Nephron progenitor cell (in vitro differentiated cells): ENCODE data around the gene SCNN1G.

ENCODE experiments used
- DNase-seq: peaks from one replicate; pipeline ENCODE4 v3.0.0; 2021
- H3K27ac Mint-ChIP-seq: 2 replicates; pipeline ENCODE4 v1.8.0; 2021; ENCODE audit warnings: mild to moderate bottlenecking, moderate library complexity, mixed read lengths
- H3K27me3 Mint-ChIP-seq: 2 replicates; pipeline ENCODE4 v1.8.0; 2021; ENCODE audit warnings: mild to moderate bottlenecking, low read depth, mixed read lengths; ENCODE audit not compliant: poor library complexity
- H3K36me3 Mint-ChIP-seq: 2 replicates; pipeline ENCODE4 v1.8.0; 2021; ENCODE audit warnings: low read depth, mixed read lengths
- H3K4me1 Mint-ChIP-seq: 2 replicates; pipeline ENCODE4 v1.8.0; 2021; ENCODE audit warnings: mixed read lengths
- H3K4me3 Mint-ChIP-seq: 2 replicates; pipeline ENCODE4 v1.8.0; 2021; ENCODE audit warnings: mild to moderate bottlenecking, moderate library complexity, mixed read lengths
- H3K9me3 Mint-ChIP-seq: 2 replicates; pipeline ENCODE4 v1.8.0; 2021; ENCODE audit warnings: mild to moderate bottlenecking, moderate library complexity, mixed read lengths
- TF ChIP-seq, protein P1 (sequence below): fragments of 200-600 bp; sonication (generic); IDR thresholded peaks from 2 replicates; pipeline ENCODE4 v1.5.0; 2021; ENCODE audit warnings: antibody characterized with exemption

Gene SCNN1G

DNA sequence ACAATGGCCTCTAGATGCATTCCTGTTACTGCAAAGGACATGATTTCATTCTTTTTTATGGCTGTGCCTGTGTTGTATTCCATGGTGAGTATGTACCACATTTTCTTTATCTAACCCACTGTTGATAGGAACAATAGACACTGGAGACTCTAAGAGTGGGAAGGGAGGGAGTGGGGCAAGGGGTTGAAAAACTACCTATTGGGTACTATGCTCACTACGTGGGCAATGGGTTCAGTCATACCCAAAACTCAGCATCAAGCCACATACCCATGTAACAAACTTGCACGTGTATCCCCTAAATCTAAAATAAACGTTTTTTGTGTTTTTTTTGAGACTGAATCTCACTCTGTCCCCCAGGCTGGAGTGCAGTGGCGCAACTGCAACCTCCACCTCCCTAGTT lies 72.5 kb downstream of the SCNN1G start:
- TF ChIP-seq, protein P1, sequence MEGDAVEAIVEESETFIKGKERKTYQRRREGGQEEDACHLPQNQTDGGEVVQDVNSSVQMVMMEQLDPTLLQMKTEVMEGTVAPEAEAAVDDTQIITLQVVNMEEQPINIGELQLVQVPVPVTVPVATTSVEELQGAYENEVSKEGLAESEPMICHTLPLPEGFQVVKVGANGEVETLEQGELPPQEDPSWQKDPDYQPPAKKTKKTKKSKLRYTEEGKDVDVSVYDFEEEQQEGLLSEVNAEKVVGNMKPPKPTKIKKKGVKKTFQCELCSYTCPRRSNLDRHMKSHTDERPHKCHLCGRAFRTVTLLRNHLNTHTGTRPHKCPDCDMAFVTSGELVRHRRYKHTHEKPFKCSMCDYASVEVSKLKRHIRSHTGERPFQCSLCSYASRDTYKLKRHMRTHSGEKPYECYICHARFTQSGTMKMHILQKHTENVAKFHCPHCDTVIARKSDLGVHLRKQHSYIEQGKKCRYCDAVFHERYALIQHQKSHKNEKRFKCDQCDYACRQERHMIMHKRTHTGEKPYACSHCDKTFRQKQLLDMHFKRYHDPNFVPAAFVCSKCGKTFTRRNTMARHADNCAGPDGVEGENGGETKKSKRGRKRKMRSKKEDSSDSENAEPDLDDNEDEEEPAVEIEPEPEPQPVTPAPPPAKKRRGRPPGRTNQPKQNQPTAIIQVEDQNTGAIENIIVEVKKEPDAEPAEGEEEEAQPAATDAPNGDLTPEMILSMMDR: no peak
- Mint-ChIP-seq H3K4me1 (no peaks in the 10 kb centered on the region), H3K36me3 (no peaks in the 10 kb centered on the region), H3K4me3 (no peak overlapping the region), H3K27me3 (peaks cover 33% of the 10 kb centered on the region), H3K27ac (no peak overlapping the region), H3K9me3 (peaks cover 8% of the 10 kb centered on the region)
- no peak for DNase-seq

DNA sequence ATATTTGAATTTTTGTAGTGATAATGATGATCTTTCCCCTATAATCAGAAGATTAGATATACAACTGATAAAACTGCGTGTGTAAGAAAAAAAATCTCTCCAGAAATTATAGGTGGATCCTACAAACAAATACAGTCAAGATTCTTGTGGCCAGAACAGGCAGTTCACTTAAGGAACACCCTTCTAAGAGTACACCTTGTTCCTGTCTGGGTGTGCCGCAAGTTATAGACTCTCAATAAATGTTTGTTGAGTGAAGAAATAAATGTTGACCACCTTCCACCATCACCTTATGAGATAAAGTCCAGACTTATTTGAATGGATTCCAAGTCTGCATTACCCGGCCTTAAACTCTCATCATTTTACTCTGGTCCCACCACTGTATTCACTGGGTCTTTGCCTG lies 73.9 kb downstream of the SCNN1G start:
- Mint-ChIP-seq H3K36me3 (no peaks in the 10 kb centered on the region), H3K4me3 (no peak overlapping the region), H3K27me3 (peaks cover 36% of the 10 kb centered on the region), H3K4me1 (no peaks in the 10 kb centered on the region), H3K27ac (no peak overlapping the region), H3K9me3 (no peaks in the 10 kb centered on the region)
- TF ChIP-seq, protein P1: no peak
- no peak for DNase-seq

DNA sequence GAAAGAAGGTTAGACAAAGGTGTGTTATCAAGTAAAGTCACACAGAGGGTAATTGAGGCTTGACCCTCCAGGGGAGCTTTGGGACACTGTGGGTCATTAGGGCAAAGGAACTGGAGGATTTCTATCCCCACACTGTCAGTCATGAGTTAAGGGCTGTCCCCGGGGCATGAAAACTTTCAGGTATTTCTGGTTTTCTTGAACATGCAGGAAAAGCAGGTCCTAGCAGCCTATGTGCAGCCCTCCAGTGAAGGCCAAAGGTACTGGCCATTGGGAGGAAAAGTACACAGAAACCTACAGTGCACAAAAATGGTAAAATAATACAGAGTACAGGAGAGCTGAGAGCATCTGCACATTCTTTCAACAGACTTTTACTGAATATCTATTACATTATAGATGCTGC lies 75.1 kb downstream of the SCNN1G start:
- Mint-ChIP-seq H3K36me3 (no peaks in the 10 kb centered on the region), H3K4me1 (no peaks in the 10 kb centered on the region), H3K4me3 (no peak overlapping the region), H3K9me3 (no peaks in the 10 kb centered on the region), H3K27ac (no peak overlapping the region), H3K27me3 (peaks cover 33% of the 10 kb centered on the region)
- TF ChIP-seq, protein P1: no peak
- DNase-seq: no peak

DNA sequence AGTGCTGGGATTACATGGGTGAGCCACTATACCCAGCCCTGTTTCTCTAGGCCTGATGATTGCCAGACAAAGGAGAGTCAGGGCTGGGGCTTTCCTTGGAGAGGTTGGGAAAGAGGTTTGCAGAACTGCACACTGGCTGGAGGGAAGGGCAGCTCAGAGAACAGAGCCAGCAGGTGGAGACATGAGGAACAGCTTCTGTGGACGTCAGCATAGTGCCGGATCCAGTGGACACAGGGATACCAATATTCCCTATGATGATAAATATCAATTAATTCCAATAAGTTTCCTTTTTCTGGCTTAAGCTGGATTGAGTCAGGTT lies 76.3 kb downstream of the SCNN1G start:
- no peak for DNase-seq
- H3K9me3 Mint-ChIP-seq: no peaks in the 10 kb centered on the region
- H3K36me3 Mint-ChIP-seq: no peaks in the 10 kb centered on the region
- peaks cover 33% of the 10 kb centered on the region for H3K27me3 Mint-ChIP-seq
- H3K27ac Mint-ChIP-seq: no peak overlapping the region
- TF ChIP-seq, protein P1: no peak
- no peak overlapping the region for H3K4me3 Mint-ChIP-seq
- H3K4me1 Mint-ChIP-seq: no peaks in the 10 kb centered on the region
